ENCODE results near the gene USP48.
"Not testable (repeated sequence)": the region's sequence is repeated elsewhere in the genome, so short reads cannot be mapped to it uniquely, and the experiment has no call there.

USP48 gene

DNA sequence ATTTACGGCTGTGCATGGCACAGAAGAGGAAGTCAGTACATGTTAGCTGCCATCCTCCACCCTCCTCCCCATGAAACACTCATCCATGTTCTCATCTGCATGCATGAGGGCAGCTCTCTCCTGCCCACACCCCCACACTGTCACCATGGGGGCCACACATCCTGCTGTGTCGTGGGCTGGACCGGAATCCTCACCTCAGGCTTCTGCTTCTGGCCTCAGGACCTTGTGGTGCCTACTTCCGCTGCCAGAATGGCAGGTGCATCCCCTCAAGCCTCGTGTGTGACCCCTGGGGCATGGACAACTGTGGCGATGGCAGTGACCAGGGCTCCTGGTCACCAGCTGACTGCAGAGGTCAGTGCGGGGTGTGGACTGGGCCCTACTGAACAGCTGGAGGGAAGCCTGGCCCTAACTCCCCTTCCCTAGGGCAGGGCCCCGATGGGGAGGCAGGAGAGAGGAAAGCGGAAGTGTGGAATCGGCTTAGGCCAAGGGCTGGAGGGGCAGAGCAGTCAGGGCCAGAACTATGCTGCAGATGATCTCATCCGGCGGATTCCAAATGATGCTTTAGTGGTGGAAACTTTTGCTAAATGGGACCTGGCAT is 32.9 kb upstream of the USP48 start:
- no peak for DNase-seq

DNA sequence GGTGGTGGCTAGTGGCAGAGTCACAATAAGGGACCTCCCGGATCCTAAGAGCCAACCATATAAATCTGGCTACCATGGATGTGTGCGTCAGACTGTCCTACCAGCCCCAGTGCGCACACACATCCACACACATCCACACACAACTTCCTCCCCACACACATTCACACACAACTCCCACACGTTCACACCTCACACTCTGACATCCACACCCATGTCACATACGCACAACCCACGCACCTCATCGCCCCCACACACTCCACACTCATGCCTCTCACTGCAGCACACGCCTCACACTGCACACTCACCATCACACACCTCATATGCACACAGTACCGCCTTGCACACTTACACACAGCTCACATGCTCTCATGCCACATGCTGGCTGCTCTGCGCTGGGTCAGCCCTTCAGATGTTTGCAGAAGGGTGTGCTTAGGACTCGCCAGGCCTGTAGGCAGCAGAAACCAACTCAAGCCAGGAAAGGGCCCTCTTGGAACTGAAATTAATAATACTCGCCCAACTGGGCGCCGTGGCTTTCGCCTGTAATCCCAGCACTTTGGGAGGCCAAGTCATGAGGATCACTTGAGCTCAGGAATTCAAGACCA is 32.1 kb upstream of the USP48 start:
- DNase-seq, result no peak

DNA sequence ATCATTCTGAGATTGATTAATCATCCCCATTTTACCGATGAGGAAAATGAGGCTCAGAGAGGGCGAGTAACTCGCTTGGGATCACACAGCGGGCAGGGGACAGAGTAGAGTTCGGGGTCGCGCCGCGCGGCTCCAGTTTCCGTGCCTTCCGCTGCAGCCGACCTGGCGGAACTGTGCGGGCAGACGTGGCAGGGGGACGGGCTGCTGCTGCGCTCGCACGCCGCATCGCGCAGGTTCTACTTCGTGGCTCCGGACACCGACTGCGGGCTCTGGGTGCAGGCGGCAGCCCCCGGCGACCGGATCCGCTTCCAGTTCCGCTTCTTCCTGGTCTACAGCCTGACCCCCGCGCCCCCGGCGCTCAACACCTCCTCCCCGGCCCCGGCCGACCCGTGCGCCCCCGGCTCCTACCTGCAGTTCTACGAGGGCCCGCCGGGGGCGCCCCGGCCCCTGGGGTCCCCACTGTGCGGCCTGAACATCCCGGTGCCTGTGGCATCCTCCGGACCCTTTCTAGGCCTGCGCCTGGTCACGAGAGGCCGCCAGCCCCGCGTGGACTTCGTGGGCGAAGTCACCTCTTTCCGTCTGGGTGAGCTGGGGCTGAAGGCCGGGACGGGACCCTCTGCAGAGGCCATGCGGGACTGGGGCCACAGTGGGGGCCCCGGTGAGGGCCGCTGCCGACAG is 31.4 kb upstream of the USP48 start:
- DNase-seq, result peak in 1 of 5 experiments; percentile 42

DNA sequence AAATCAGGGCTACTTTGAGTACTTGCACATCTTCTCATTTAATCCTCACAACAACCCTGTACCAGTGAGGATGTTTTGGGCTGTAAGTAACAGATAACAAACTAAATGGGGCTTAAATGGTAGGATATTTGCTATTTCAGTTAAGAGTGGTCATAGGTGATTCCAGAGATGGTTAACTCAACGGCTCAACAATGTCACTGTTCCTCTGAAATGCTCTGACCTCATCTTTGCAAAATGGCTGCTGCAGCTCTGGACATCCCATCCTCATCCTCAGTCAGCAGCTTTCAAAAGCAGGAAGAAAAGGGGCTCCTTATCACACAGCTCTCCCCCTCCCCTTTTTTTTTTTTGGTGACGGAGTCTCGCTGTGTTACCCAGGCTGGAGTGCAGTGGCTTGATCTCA is 30.6 kb upstream of the USP48 start:
- no peak for DNase-seq

DNA sequence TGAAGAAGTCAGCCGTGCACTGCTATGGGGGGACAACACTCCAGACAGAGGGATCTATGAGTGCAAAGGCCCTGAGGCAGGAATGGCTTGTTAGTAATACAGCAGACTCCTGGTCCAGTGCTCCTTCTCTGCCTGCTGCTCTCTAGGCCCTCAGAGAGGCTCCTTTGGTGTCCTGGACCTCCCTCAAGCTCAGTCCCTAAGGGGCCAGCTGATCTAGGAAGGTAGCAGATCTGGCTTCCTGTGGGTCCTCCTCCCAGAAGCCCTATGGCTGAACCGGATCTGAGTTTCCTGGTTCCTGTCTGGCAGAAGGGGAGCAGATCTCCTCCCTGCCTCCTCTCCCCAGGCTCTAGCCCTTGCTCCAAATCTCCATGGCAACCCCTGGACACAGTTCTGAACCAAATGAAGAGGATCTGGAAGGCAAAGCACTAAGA is 28.9 kb upstream of the USP48 start, which contains the start of gene LDLRAD2:
LDLRAD2 (plus strand) TSS at position 391 of the 431 bp plus-strand sequence. CDS start 187 bp downstream, outside the sequence.
- no peak for DNase-seq

DNA sequence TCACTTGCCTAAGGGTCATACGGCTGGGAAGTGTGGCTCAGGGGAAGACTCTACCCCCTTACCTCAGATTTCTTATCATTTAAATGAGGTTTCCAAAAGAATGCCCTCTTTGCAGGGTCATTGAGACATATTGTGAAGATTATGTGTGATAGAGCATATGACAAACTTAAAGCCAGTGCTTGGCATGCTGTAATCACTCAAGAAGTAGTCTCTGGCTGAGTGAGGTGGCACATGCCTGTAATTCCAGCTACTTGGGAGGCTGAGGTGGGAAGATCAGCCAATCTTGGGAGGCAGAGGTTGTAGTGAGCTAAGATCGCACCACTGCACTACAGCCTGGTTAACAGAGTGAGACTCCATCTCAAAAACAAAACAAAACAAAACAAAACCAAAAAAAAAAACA is 21.6 kb upstream of the USP48 start:
- no peak for DNase-seq

DNA sequence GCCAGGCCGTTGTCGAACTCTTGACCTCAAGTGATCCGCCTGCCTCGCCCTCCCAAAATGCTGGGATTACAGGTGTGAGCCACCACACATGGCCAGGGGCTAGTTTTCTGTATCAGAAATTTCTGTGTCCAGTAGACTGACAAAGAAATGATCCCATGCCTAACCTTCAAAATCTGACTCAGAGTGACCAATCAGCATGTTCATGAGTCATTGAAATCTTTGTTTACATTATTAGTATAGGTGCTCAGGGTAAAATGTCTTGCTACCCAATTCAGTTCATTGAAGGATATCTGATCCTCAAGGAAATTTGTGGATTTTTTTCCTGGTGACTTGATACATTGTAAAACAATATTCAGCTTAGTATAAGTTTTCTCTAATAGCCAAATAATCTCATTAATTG is 18.2 kb upstream of the USP48 start:
- DNase-seq, result no peak

DNA sequence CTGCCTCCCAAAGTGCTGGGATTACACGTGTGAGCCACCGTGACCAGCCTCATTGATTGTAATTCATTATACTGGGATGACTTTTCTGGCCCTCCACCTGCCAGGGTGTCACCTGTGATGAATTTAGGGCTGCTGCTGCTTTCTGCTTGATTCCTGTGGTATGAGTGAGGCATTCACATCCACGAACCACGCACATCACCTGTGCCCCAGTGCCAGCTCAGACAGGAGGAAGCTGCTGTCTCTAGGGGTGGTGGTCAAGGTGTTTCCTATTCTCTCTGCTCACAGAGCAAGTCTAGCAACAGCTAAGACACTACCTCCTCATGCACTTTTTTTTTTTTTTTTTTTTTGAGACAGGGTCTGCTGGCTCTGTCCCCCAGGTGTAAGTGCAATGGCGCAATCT is 16.8 kb upstream of the USP48 start:
- DNase-seq, result no peak

DNA sequence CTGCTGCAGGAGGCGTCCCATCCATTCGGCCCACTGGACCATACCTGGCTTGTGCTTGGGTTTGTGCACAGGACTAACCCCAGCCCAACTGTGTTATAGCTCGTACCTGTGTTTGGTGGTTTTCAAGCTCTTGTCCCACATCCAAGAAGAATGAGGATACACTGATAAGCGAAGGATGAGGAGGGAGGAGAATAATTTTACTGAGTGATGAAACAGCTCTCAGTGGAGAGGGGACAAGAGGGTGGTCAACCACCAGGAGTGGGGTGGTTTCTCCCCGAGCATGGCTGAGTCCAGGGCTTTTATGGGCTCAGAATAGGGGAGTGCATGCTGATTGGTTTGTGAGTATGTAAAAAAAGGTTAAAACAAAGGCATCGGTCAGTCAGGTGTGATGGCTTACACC is 12.1 kb upstream of the USP48 start:
- DNase-seq, result no peak

DNA sequence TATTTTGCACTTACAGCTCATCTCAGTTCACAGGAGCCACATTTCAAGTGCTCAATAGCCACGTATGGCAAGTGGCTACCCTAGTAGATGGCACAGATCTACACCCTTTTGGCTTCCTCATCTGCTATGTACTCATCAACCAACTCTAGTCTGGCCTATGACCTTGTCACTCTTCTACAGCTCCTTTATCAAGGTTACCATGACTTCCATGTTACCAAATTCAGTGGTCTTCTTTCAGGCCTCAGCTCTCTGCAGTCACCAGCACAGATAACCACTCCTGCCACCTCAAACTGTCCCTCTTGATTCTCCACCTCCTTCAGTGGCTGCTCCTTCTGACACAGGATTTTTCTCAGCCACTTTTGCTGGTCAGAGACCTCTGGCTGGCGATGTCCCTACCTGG is 11.7 kb upstream of the USP48 start:
- DNase-seq, result no peak

DNA sequence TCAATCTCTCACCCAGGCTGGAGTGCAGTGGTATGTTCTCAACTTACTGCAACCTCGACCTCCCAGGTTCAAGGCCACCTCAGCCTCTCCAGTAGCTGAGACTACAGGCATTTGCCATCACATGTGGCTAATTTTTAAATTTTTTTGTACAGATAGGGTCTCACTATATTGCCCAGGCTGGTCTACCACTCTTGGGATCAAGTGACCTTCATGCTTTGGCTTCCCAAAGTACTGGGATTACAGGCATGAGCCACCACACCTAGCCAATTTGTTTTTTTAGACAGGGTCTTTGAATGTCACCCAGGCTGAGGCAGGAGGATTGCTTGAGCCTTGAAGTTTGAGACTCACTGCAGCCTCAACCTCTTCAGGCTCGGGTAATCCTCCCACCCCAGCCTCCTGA is 10.2 kb upstream of the USP48 start:
- DNase-seq, result no peak

DNA sequence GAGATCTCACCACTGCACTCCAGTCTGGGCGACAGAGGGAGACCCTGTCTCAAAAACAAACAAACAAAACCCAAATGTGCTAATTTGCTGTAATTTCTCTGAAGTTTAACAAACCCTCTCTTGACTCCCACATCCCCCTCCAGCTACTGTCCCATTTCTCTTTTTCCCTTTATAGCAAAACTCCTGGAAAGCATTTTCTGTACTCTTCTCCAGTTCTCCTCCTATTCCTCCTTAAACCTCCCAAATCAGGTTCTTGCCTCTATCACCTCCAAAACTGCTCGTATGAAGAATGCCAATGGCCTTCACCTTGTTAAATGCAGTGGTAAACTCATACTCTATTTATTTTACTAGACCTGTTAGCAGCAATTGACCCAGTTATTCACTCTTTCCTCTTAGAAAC is 3.7 kb upstream of the USP48 start:
- DNase-seq, result no peak

DNA sequence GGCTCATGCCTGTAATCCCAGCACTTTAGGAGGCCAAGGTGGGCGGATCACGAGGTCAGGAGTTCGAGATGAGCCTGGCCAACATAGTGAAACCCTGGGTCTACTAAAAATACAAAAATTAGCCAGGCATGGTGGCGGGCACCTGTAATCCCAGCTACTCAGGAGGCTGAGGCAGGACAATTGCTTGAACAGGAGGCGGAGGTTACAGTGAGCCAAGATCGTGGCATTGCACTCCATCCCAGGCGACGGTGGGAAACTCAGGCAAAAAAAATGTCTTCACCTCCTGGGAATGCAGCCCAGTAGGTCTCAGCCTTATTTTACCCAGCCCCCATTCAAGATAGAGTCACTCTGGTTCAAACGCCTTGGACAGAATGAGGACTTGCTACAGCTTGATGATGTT is 2.8 kb upstream of the USP48 start:
- DNase-seq, result not testable (repeated sequence)

DNA sequence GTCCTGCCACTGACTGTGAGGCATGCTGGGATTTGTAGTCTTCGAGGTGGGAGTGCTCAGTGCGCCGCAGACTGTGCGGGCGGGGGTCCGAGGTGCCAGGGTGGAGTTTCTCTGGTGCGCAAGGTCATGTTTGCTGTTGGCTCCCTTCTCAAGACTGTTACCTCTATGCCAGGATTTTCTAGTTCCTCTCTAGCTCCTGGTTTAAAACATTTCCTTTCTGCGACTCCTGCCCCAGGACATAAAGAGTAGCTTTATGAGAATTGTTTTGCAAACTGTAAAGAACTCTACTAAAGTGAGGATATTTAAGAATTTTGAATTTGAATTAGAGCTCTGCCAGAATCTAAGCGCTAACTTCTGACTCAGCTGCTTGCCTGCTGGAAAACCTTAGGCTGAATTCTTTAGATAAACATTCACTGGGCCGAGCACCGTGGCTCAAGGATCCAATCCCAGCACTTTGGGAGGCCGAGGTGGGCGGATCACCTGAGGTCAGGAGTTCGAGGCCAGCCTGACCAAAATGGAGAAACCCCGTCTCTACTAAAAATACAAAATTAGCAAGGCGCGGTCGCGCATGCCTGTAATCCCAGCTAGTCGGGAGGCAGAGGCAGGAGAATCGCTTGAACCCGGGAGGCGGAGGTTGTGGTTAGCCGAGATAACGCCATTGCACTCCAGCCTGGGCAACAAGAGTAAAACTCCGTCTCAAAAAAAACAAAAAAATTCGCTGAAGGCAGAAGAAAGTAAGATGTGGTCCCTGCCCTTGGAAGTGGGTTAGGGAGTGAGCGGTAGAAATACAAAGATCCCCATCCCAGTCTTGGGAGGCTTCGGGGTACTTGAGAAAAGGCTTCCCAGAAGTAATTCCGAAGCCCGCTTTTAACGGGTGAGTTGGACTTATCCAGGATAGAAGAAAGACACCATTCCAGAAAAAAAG is 992 bp upstream of the USP48 start:
- DNase-seq, result no peak

DNA sequence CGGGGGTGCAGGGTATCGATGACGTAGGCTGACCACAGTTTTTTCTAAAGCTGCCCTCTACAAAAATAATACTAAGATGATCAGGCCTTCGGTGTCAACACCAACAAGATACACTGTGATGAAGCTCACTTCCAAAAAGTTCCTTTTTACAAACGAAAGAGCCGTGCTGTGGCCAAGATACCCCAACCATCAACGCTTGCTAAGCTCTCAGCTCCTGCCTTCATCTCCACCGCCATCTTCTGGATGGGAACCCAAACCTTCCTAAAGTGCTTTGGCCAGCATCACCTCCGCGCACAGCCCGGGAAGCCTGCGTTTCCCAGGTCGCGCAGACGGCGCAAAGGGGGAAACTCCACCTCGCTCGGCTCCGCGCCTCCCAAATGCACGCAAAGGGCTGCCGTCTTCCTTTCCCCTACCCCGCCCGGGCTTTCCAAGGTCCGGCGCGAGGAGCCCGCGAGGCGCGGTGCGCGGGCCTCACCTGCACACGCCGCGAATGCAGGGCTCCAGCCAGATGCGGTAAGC is 541 bp downstream of the USP48 start:
- peak; percentile 33 to 79 (median 44) for DNase-seq

DNA sequence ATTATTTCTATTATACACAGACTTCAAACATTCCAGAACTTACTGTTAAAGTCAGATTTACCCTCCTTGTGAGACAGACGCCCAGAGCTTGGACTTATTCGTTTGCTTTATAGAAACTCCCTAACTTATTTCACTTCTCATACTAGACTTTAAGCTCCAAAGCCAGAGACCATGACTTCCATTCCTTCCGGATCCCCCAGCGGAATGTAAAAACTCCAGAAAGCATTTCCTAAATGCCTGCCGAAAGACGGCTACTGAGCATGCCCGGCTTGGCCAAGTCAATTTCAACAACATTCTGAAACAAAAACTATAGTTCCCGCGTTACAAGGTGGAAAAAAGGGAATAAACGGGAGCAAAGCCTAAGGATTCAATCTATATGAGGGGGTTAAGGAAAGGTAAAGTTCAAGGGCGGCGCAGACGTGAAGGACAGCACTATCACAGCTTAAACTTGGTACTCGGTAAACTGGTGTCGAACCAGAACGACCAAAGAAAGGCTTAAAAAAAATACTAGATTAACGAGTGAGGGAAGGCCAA is 1.1 kb downstream of the USP48 start:
- peak in 1 of 5 experiments; percentile 9 for DNase-seq

DNA sequence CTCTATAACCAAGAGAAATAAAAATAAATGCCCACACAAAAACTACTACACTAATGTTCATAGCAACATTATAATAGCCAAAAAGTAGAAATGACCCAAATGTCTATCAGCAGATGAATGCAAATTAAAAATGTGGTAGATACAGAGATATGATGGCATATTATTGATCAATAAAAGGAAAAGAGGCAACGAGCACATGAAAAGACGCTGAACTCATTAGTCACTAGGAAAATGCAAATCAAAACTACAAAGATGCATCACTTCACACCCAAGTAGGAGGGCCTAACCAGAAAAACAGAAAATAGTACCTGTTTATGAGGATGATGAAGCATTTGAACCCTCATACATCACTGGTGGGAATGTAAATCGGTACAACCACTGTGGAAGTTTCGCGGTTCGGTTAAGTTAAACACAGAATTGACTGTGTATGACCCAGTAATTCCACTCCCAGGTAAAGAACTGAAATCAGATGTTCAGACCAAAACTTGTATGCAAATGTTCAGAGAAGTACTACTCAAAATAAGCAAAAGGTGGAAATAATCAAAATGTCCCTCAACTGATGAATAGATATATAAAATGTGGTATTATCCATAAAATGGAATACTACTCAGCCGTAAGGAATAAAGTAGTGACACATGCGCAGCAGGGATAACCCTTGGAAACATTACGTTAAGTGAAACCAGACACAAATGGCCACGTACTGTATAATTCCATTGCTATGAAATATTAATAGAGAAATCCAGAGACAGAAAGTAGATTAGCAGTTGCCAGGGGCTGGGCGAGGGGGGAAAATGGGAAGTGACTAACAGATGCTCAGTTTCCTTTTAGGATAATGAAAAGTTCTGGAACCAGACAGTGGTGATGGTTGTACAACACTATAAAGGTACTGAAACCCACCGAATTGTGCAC is 3.1 kb downstream of the USP48 start:
- peak in 2 of 5 experiments; percentile 39 to 55 for DNase-seq

DNA sequence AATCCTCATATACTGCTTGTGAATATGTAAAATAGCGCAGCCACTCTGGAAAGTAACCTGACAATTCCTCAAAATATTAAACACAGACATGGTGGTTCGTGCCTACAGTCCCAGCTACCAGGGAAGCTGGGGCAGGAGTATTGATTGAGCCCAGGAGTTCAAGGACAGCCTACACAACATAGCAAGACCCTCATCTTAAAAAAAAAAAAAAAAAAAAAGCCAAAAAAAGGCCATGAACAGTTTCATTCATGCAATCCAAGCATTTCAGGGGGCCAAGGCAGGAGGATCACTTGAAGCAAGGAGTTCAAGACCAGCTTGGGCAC is 4.6 kb downstream of the USP48 start:
- DNase-seq, result no peak

DNA sequence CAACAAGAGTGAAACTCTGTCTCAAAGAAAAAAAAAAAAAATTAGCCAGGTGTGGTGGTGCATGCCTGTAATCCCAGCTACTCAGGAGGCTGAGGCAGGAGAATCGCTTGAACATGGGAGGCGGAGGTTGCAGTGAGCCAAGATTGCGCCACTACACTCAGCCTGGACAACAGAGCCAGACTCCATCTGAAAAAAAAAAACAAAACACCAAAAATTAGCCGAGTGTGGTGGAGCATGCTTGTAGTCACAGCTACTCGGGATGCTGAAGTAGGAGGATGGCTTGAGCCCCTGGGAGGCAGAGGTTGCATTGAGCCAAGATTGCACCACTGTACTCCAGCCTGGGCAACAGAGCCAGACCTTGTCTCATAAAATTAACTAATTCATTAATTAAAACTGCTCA is 6.0 kb downstream of the USP48 start:
- DNase-seq, result not testable (repeated sequence)

DNA sequence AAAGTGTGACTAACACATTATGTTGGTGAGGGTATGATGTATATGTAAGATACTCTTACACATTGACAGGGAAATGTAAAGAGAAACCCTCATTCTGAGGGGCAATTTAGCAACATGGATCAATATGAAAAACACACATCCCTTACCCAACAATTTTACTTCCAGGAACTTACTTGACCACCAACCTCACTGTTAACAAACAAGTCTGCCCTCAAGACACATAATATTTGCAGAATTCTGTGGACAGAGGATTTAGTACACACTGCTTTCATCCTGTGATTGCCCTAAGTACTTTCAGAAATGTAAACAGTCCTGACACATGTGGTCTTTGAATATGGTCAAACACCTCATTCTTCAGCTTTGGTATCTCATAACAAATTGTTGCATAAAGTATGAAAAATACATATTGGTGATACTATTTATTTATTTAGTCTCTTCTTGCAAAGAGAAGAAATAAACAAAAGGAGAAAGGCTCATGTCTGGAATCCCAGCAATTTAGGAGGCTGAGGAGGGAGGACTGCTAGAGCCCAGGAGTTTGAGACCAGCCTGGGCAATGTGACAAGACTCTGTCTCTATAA is 6.9 kb downstream of the USP48 start:
- no peak for DNase-seq

DNA sequence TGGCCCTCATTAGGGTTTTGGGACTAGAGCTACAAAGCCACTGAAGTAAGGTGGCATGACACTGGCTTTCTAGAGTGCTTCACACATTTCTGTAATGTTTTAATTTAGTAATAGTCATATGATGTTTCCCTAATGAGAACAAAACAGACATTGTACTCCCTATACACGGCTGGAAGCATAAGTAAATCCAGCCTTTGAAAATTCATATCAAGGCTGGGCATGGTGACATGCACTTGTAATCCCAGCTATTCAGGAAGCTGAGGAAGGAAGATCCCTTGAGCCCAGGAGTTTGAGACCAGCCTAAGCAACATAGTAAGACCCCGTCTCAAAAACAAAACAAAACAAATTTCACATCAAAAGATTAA is 7.4 kb downstream of the USP48 start:
- DNase-seq, result no peak
